Stimulated activated CD8-positive, alpha-beta memory T cell treated with anti-CD3 and anti-CD28 coated beads, Interleukin-12 subunit alpha, Interleukin-12 subunit beta, amount 100 ng/mL, for 24 hours (primary cell): ENCODE results near the gene IGSF11.
"Not testable (repeated sequence)": the region's sequence is repeated elsewhere in the genome, so short reads cannot be mapped to it uniquely, and the experiment has no call there.

ENCODE experiments used
- DNase-seq: peaks from one replicate; pipeline ENCODE4 v3.0.0-alpha.2; 2020; ENCODE audit errors: extremely low read depth

IGSF11 gene

GRCh38 chr3:119034256-119035013 lies at the start of gene IGSF11:
Gene IGSF11 (minus strand): TSS chr3:119034846. CDS start chr3:119034582, 264 bp downstream.
- peak; percentile 32 for DNase-seq

- no peak for DNase-seq
These were observed 45.7 kb upstream of the IGSF11 start for GRCh38 chr3:119080364-119080763.

- no peak for DNase-seq
These were observed 38.8 kb upstream of the IGSF11 start for GRCh38 chr3:119073258-119074001.

GRCh38 chr3:119072451-119072850 lies 37.8 kb upstream of the IGSF11 start:
- DNase-seq: not testable (repeated sequence)

GRCh38 chr3:119069725-119070124 lies 35.1 kb upstream of the IGSF11 start:
- no peak for DNase-seq

GRCh38 chr3:119063471-119063870 lies 28.8 kb upstream of the IGSF11 start:
- DNase-seq: no peak

- DNase-seq: no peak
These were observed 28.2 kb upstream of the IGSF11 start for GRCh38 chr3:119062892-119063291.

- DNase-seq: no peak
These were observed 9.9 kb upstream of the IGSF11 start for GRCh38 chr3:119044593-119044992.

GRCh38 chr3:119042162-119042561 lies 7.5 kb upstream of the IGSF11 start:
- no peak for DNase-seq

- DNase-seq: no peak
These were observed 334 bp upstream of the IGSF11 start for GRCh38 chr3:119035014-119035346.

- no peak for DNase-seq
These were observed 1.0 kb downstream of the IGSF11 start for GRCh38 chr3:119033393-119034255.

- no peak for DNase-seq
These were observed 9.4 kb downstream of the IGSF11 start for GRCh38 chr3:119025171-119025795.

GRCh38 chr3:119019767-119020518 lies 14.7 kb downstream of the IGSF11 start:
- no peak for DNase-seq

GRCh38 chr3:119018690-119019463 lies 15.8 kb downstream of the IGSF11 start:
- DNase-seq: no peak

- DNase-seq: no peak
These were observed 18.7 kb downstream of the IGSF11 start for GRCh38 chr3:119015942-119016341.

- DNase-seq: no peak
These were observed 20.7 kb downstream of the IGSF11 start for GRCh38 chr3:119013951-119014350.

GRCh38 chr3:119011528-119011927 lies 23.1 kb downstream of the IGSF11 start:
- no peak for DNase-seq

GRCh38 chr3:118997190-118997589 lies 37.5 kb downstream of the IGSF11 start:
- no peak for DNase-seq

GRCh38 chr3:118991775-118992174 lies 42.9 kb downstream of the IGSF11 start:
- no peak for DNase-seq

- no peak for DNase-seq
These were observed 43.7 kb downstream of the IGSF11 start for GRCh38 chr3:118990823-118991560.
